Activated T-cell treated with anti-CD3 and anti-CD28 coated beads for 48 hours (primary cell): ENCODE results near the gene HCRTR1.

Experiments
- DNase-seq: peaks from one replicate; pipeline ENCODE4 v3.0.0-alpha.2; 2020; ENCODE audit warnings: low read depth

The HCRTR1 gene

DNA sequence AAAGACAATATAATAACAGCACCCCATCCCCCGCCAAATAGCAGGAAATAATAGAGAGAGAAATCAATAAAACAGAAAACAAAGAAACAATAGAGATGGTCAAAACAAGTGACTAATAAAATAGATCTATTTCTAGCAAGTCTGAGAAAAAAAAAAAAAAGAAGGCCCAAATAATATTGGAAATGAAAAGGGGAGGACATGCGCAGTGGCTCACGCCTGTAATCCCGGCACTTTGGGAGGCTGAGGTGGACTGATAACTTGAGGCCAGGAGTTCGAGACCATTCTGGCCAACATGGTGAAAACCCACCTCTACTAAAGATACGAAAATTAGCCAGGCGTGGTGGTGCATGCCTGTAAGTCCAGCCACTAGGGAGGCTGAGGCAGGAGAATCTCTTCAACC is 18.5 kb upstream of the HCRTR1 start:
- no peak for DNase-seq

DNA sequence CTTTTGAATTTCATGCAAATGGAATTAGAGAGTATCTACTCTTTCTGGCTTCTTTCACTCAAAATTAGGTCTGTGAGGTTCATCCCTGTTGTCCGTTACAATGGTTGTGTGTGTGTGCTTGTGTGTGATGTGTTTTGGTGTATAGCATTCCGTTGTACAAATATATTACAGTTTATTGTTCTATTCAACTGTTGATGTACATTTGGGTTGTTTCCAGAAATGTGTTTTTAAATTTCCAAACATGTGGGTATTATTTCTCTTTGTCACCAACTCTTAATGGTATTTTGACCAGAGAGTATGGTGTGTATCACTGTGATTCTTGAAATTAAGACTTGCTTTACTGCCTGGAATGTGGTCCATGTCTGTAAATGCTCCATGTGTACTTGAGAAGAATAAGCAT is 16.8 kb upstream of the HCRTR1 start:
- DNase-seq: no peak

DNA sequence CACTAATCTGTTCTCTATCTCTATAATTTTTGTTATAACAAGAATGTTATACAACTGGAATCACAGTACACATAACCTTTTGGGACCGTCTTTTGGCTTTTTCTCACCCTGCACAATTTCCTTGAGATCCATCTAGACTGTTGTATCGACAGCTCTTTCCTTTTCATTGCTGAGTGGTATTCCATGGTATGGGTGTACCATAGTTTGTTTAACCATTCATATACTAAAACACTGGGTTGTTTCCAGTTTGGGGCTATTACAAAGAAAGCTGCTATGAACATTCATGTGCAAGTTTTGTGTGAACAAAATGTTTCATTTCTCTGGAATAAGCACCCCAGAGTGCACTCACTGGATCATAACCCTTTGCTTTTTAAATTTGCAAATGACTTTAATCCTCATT is 15.4 kb upstream of the HCRTR1 start:
- DNase-seq: no peak

DNA sequence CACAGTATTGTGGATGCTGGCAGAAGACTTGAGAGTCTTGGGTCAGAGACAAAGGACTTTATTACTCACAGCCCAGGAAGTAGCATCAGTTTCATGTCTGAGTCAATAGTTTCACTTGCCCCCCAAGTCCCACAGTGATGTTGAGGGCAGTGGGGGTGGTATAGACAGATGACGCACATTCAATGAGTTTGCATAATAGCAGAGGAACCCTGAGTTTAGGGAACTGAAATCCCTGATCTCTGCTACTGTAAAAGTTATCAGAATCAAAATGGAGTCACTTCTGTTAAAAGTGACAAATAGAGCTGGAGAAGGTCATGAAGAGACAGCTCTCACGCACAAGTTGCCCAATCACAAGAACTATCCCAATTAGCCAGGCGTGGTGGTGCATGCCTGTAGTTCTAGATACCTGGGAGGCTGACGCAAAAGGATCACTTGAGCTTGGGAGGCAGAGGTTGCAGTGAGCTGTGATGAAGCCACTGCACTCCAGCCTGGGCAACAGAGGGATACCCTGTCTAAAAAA is 11.5 kb upstream of the HCRTR1 start:
- DNase-seq: peak; percentile 33

DNA sequence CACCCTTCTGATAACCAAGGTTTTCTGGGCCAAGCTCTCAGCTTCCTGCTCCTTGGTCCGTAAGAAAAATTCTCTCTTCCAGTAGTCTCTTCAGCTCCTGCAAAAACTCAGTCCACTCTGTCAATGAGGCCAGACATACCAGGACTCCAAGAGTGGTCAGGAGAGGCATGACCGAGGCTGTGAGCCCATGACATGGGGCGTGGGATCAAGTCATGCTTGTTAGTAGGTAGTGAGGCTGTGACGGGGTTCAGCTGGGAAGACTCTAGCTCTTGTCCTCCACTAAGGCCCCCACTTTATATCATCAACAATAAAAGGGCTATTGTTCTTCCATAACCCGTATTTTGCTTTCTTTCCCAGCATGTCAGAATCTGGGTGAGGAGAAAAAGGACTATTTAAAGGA is 10.1 kb upstream of the HCRTR1 start:
- DNase-seq: no peak

DNA sequence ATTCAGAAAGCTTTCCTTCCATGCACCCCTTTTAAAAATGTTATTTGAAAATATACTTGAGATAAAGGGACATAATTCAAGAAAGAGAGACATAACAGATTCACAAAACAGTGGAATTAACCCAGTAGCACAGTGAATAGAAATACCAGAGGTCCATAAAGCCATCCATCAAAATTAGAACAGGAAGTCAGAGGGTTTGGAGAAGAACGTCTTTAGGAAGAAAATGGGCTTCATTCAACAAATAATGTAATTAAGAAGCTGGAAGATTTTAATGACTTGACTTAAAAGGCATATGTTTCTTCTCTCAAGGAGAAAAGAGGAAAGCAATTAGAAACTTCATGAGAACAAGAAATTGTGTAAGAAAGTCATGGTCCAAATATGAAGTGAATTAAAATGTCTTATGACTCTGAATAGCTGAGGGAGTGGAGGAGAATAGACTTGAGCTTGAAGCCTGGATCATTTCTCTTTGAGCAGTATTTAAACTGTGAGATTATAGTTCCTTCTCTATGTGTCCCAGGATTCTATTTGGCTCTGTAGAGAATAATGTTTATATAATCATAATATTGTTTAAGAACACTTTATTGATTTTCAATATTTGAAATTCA is 7.9 kb upstream of the HCRTR1 start:
- DNase-seq: no peak

DNA sequence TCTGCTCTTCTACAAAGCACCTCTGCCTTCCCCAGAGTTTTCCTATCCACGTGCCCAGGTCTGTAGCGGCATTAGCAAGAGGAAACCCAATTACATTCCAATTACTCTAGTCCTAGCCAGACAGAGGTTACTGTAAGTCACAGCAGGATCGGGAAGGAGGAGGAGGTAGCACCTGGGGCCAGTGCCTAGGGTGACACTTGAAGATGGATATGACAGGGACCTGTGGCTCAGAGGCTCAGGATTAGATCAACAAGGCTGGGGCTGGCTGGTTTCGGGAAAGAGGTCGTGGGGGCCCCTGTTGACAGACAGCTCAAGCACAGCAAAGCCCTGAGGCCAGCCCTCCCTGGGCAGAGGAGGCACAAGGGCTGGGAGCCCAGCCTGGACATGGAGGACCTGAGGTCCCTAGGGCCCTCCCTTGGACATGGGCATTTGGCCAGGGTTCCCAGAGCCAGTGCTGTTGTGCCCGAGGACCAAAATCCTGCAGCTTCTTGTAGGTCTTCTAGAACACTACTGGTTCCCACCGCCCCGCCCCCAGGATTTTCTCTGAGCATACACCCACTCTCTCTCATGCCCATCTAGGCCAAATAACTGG is 3.0 kb upstream of the HCRTR1 start:
- no peak for DNase-seq

DNA sequence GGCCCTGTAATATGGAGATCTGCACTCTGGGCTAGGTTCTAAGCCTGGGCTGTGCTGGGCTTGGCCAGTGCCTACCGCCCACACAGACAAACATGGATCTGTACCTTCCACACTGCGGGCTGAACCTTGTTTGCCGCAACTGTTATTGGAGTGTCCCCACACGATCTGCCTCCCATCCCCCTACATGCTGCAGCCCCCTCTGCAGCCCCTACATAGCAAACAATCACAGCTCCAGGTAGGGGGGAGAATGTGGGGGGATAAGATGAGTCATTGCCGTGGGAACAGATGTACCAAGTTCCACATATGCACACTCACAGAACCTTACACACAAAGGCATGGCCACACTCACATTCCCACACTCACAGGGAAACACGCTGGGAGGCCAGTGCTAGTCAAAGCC is 2.1 kb upstream of the HCRTR1 start:
- DNase-seq: no peak

DNA sequence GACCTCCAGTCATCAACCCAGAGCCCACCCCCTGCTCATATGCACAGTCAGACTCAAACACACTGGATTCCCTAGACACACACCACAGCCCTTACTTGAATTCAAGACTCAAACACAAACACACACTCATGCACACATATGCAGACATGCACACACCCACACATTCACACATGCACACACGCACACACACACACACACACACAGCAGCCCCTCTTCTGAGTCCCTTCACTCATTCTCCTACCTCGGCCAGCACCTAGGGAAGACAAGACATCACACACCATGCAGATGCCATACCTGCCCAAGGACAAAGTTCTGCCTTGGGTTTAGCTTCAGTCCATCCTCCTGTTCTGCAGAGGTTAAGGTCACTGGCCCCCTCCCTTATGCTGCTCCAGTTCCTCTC is 1.6 kb upstream of the HCRTR1 start:
- no peak for DNase-seq

DNA sequence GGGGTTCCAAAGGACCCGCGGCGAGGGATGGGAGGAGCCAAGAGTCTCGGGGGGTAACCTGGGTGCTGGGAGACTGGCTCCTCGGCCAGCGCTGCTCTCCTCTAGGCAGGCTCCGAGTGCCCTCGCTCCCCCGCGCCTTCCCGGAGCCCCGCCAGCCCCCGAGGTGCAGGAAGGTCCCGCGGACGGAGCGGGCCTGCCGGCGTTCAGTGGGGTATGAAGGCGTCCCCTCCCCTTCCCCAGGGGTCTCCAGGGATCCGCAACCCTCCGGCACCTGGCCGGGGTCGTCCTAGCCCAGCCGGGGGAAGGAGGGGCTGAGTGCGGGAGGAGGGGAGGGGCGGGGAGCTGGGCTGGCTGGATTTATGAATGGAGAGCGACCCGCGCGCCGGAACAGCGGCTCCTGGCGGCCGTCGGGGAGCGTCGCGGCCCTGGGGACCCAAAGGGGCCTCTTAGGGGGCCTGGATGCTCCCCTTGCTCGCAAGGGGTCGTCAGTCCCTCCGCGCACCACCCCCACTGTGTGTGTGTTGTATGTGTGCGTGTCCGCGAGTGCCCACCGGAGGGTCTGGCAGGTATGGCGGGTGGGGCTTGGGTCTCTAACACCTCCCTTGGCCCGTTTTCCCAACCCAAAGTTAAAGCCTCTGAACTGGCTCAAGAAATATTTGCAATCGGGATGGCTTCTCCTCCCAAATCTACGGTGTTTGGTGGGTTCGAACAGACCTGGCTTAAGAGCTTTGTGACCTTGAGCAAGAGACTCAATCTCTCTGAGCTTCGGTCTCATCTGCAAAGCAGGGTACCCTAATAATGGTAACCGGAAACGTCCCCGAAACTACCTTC is 642 bp downstream of the HCRTR1 start:
- DNase-seq: peak; percentile 40

DNA sequence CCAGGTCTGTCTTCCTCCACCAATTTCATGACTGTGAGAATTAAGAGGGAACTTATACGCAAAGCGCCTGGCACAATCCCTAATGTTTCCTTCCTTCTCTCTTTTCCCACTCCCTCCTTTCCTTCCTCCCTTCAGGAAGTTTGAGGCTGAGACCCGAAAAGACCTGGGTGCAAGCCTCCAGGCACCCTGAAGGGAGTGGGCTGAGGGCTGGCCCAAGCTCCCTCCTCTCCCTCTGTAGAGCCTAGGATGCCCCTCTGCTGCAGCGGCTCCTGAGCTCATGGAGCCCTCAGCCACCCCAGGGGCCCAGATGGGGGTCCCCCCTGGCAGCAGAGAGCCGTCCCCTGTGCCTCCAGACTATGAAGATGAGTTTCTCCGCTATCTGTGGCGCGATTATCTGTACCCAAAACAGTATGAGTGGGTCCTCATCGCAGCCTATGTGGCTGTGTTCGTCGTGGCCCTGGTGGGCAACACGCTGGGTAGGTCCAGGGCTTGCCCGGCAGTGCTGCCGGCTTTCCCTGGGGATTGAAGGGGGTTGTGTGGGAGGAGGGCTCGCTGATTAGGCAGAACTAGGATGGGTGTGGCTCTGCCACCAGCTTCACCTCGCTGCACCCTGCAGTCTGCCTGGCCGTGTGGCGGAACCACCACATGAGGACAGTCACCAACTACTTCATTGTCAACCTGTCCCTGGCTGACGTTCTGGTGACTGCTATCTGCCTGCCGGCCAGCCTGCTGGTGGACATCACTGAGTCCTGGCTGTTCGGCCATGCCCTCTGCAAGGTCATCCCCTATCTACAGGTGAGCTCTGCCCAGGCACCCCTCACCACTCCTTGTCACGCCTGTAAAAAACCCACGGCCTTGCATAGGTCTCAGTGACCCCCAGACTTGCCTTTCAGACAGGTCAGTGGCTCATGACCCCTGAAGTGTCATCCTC is 1.7 kb downstream of the HCRTR1 start:
- no peak for DNase-seq

DNA sequence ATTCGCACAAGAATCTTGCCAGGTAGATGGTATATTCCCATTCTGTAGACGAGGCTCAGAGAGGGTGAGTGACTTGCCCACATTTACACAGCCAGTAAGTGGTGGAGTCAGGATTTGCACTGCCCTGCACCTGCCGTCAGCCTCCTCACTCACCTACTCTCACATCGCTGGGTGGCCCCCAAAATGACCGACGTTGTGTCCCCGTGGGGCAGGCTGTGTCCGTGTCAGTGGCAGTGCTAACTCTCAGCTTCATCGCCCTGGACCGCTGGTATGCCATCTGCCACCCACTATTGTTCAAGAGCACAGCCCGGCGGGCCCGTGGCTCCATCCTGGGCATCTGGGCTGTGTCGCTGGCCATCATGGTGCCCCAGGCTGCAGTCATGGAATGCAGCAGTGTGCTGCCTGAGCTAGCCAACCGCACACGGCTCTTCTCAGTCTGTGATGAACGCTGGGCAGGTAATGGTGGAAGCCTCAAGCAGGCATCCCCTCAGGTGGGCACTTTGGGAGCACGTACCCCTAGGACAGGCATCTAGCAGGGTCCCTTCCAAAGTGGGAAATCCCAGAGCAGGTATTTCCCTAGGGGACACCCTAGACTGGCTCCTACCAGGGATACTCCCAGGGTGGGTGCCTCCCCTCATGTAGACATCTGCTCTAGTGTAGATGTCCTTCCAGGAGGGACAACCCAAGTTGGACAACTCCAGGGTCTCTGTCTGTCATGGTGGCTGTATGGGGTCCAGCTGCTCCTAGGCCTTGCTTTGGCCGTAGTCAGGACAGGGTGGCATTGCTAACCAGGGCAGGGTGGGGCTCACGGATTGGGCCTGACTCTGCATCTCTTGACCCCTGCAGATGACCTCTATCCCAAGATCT is 3.4 kb downstream of the HCRTR1 start:
- DNase-seq: no peak

DNA sequence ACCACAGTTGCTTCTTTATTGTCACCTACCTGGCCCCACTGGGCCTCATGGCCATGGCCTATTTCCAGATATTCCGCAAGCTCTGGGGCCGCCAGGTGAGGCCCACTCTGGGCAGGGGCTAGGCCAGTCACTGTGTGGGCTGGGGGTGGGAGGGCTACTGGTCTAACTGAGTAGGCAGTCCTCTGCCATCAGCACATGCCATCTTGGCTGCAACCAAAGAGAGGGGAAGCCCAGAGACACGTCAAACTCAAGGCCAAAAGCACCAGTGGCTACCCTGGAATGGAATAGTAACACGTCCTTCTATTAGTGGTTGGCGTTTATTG is 4.0 kb downstream of the HCRTR1 start:
- no peak for DNase-seq

DNA sequence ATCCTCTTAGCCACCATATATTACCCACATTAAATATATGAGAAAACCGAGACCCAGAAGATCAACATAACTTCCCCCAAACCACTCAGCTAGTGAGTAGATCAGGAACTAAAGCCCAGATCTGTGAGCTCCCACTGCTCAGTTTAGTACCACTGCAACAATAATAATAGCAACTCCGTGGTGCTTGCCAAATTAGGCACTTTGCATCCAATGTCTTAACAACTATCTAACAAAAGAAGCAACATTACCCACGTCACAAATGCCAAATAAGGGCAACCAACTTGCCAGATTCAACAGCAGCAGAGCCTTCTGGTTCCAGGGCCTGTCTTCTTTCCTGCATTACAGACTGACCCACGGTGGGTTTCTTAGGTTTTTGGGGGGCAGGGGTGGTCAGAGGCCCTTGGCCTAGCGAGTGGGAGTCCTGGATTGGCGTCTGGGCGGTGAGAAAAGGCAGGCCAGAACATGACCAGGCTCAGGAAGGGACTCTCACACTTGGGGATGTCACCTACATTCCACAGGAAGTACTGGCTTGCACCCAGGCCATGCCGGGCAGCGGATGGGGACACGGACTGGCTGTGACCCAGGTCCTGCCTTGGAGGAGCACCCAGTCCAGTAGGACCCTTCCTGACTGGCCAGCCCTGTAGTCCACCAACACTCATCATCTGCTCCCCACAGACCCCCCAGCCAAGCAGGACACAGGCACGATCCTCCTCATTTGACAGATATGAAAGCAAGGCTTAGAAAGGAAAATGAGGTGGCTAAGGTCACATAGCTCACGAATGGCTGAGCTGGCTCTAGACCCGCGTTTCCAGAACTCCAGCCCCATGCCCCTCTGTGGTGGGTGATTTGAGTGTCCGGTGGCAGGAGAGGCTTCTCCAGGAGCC is 4.6 kb downstream of the HCRTR1 start:
- DNase-seq: no peak

DNA sequence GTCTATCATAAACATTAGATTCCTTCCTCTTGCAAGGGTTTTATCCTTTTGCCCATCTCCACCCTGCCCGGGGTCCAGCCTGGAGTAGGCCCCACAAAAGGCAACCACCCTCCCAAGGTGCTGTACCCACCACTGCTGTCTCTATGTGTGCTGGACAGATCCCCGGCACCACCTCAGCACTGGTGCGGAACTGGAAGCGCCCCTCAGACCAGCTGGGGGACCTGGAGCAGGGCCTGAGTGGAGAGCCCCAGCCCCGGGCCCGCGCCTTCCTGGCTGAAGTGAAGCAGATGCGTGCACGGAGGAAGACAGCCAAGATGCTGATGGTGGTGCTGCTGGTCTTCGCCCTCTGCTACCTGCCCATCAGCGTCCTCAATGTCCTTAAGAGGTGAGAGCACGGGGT is 5.9 kb downstream of the HCRTR1 start:
- no peak for DNase-seq

DNA sequence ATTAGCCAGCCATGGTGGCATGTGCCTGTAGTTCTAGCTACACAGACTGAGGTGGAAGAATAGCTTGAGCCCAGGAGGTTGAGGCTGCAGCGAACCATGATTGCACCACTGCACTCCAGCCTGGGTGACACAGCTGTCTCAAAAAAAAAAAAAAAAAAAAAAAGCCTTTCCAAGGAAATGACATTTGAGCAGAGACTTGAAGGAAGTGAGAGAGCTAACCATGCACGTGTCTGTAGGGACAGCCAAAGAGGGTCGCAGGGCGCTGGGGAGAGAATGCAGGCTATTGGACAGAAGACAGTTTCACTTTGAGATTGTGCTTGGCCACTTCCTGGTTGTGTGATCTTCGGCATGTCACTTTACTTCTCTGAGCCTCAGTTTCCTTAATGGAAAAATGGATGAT is 6.8 kb downstream of the HCRTR1 start:
- DNase-seq: no peak

DNA sequence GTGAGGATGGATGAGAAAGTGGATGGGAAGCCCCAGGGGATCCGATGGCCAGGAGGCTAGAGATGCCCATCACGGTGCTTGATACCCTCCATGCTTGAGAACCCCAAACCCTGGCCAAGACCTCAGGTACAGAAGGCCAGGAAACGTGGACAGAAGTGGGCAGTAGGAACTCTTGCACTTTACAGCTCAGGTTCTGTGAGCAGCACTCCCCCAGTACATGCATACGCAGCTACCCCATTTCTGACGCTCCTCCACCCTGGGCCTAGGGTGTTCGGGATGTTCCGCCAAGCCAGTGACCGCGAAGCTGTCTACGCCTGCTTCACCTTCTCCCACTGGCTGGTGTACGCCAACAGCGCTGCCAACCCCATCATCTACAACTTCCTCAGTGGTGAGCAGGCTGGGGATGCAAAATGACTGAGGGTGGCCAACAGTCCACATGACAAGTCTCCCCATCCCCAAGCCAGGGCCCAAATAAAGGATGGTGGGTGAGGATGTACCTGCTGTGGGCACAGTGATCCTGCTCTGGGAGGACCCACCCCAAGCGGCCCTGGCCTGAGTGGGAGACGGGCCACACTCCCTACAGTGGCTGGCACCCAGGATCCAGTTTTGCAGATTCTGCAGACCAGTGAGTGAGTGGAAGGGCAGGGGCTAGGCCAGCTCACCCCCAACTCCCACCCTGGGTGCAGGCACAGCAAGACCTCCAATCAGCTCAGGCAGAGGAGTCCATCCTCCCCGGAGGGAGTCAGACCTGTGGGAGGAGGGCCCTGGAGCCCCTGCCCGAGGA is 7.4 kb downstream of the HCRTR1 start:
- DNase-seq: no peak

DNA sequence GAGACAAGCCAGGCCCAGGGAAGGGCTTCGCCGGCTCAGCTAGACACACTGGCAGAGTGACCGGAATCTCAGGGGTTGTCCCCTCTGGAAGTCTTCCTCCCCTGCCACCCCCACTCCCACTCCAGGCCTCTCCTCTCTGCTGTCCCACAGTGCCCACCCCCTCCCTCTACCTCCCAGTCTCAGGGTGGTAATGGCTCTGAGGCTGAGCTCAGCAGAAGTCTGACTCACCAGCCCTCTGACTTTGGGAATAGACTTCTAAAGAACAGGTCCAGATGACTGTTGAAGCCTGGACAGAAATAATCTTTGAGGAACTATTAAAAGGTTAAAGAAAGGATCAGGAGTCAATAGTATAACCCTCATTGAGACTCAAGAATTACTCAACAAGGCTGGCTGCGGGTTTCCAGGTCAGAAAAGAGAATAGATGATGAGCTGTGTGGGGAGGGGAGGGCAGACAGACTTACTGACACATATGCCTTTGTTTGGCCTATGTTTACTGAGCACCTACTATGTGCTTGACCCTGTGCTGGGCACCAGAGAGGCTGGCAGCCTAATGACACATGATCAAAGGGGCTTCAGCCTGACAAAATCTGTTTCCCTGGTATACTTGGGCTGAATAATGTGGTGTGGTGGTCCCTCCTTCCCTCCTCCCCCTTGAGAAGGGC is 8.2 kb downstream of the HCRTR1 start:
- no peak for DNase-seq
